B cell (primary cell): ENCODE data around the gene DNPH1. TPM values are rescaled to one million over a fixed set of nuclear protein-coding genes. Genes with fewer than 3 reads are reported as not detected.

ENCODE experiments used
- ATAC-seq: fragments of 200-7000 bp; cut with Tn5 transposase; one replicate; pipeline ENCODE4 v1.10.0; 2021; ENCODE audit warnings: low read depth, mild to moderate bottlenecking, moderate number of reproducible peaks, moderate library complexity
- CTCF ChIA-PET: fragments of 350-600 bp; sonication (Branson Sonifier 250); formaldehyde crosslinking; loops from one replicate; lab custom pipeline; 2021; ENCODE audit warnings: antibody characterized with exemption, inconsistent platforms; lab: Charles Lee
- POLR2A ChIA-PET: fragments of 350-600 bp; sonication (Branson Sonifier 250); formaldehyde crosslinking; loops from one replicate; lab custom pipeline; 2021; ENCODE audit warnings: antibody characterized with exemption; lab: Charles Lee
- DNase-seq: peaks from one replicate; pipeline ENCODE4 v3.0.0; 2013
- H2AFZ ChIP-seq: 2 replicates; pipeline ENCODE4 v1.6.1; 2012; ENCODE audit warnings: mild to moderate bottlenecking, low read depth, low read length; ENCODE audit not compliant: insufficient read depth, poor library complexity, severe bottlenecking
- H3K27ac ChIP-seq, 2 donors: 1 replicate in 1 of 2; 2 replicates in 1 of 2; pipeline ENCODE4 v1.5.1; 2012 to 2013; ENCODE audit warnings: low read length in 2 of 2, mild to moderate bottlenecking in 2 of 2, moderate library complexity in 1 of 2
- H3K27me3 ChIP-seq, 4 experiments: fragments of 200-600 bp in 1 of 4; sonication (generic) in 1 of 4; replicated peaks in 1 of 4; 1 replicate in 2 of 4; 2 replicates in 2 of 4; pipeline versions ENCODE4 v1.6.1 to v1.7.0; 2013 to 2016; ENCODE audit warnings: low read length in 3 of 4, mild to moderate bottlenecking in 2 of 4, mixed read lengths in 1 of 4, moderate library complexity in 1 of 4; ENCODE audit not compliant: insufficient read depth in 4 of 4, control insufficient read depth in 3 of 4; ENCODE audit errors: control extremely low read depth in 1 of 4
- H3K36me3 ChIP-seq, 2 experiments: replicated peaks in 1 of 2; 1 replicate in 1 of 2; 2 replicates in 1 of 2; pipeline versions ENCODE4 v1.6.1 to v1.7.1; 2013; ENCODE audit warnings: low read length in 1 of 2; ENCODE audit not compliant: insufficient read depth in 2 of 2, control insufficient read depth in 1 of 2; ENCODE audit errors: control extremely low read depth in 1 of 2, extremely low read depth in 1 of 2
- H3K4me1 ChIP-seq, 2 donors: fragments of 200-600 bp in 1 of 2; sonication (generic) in 1 of 2; 1 replicate in 1 of 2; 2 replicates in 1 of 2; pipeline versions ENCODE4 v1.5.1 to v1.6.1; 2013 to 2017; ENCODE audit warnings: low read length in 2 of 2; ENCODE audit not compliant: control insufficient read depth in 2 of 2, insufficient read depth in 2 of 2
- H3K4me2 ChIP-seq: replicated peaks from 2 replicates; pipeline ENCODE3; 2012; ENCODE audit warnings: mild to moderate bottlenecking, low read depth, low read length; ENCODE audit not compliant: poor library complexity, severe bottlenecking
- H3K4me3 ChIP-seq, 5 experiments: fragments of 200-600 bp in 1 of 5; sonication (generic) in 1 of 5; 1 replicate in 3 of 5; 2 replicates in 2 of 5; pipeline versions ENCODE4 v1.5.1 to v1.7.0; 2011 to 2016; ENCODE audit warnings: low read length in 4 of 5, mild to moderate bottlenecking in 4 of 5, low read depth in 2 of 5, control low read depth in 1 of 5, moderate library complexity in 1 of 5; ENCODE audit not compliant: insufficient read depth in 1 of 5; ENCODE audit errors: control extremely low read depth in 1 of 5, extremely low read depth in 1 of 5
- H3K79me2 ChIP-seq: fragments of 200-600 bp; sonication (generic); one replicate; pipeline ENCODE4 v1.6.0; 2016; ENCODE audit warnings: low read length; ENCODE audit not compliant: control insufficient read depth, insufficient read depth
- H3K9ac ChIP-seq: fragments of 200-600 bp; sonication (generic); 2 replicates; pipeline ENCODE4 v1.6.1; 2017; ENCODE audit warnings: mild to moderate bottlenecking, low read length, moderate library complexity
- H3K9me3 ChIP-seq, 3 donors: one replicate each; pipeline versions ENCODE4 v1.6.1 to v1.7.1; 2013; ENCODE audit warnings: low read length in 2 of 3; ENCODE audit not compliant: control insufficient read depth in 2 of 3, insufficient read depth in 1 of 3; ENCODE audit errors: control extremely low read depth in 1 of 3
- H4K20me1 ChIP-seq: 2 replicates; pipeline ENCODE4 v1.6.0; 2012; ENCODE audit warnings: mild to moderate bottlenecking, low read length; ENCODE audit not compliant: insufficient read depth, control insufficient read depth, poor library complexity, severe bottlenecking
- H3K27ac Mint-ChIP-seq: one replicate; pipeline ENCODE4 v1.8.0; 2021; ENCODE audit warnings: mixed read lengths
- H3K27me3 Mint-ChIP-seq: one replicate; pipeline ENCODE4 v1.8.0; 2021; ENCODE audit warnings: mixed read lengths
- H3K4me1 Mint-ChIP-seq: one replicate; pipeline ENCODE4 v1.8.0; 2021; ENCODE audit warnings: mixed read lengths
- H3K4me3 Mint-ChIP-seq: one replicate; pipeline ENCODE4 v1.8.0; 2021; ENCODE audit warnings: mixed read lengths
- H3K9me3 Mint-ChIP-seq: one replicate; pipeline ENCODE4 v1.8.0; 2022; ENCODE audit warnings: mixed read lengths; ENCODE audit not compliant: insufficient read depth
- EZH2 ChIP-seq: IDR thresholded peaks from 2 replicates; pipeline ENCODE4 v1.6.1; 2012; ENCODE audit warnings: borderline replicate concordance, low read depth, mild to moderate bottlenecking, moderate library complexity, low read length; ENCODE audit not compliant: insufficient read depth, poor library complexity, severe bottlenecking
- WGBS: methylation state at CpG from one replicate; pipeline ENCODE4 v1.1.5; 2013; ENCODE audit warnings: missing lambda C conversion rate; ENCODE audit not compliant: insufficient coverage; 5-methylcytosine and 5-hydroxymethylcytosine counted together
- intact Hi-C: fragments of 100-400 bp; cut with micrococcal nuclease; formaldehyde crosslinking; loops from one replicate; pipeline ENCODE4 v1.10.0; 2022
- polyA plus RNA-seq: library from polyadenylated mRNA; depleted of rRNA; stranded (reverse); fragments of >200 nt; gene quantifications from 2 replicates; pipeline ENCODE4 v1.2.3, GENCODE V29; 2012
- total RNA-seq, 2 donors: library from RNA; stranded (reverse); fragments of 120-200 nt in 1 of 2; gene quantifications; 1 replicate in 1 of 2; 2 replicates in 1 of 2; pipeline versions ENCODE4 v1.2.3 to v1.2.4, GENCODE V29; 2013 to 2022
- TF ChIP-seq, protein P1 (sequence below): fragments of 200-600 bp; IDR thresholded peaks from one replicate; pipeline ENCODE4 v1.8.0; 2022; ENCODE audit warnings: antibody characterized with exemption, mild to moderate bottlenecking

DNPH1 gene
- total and polyA plus RNA-seq, 2 donors (not counting 1 experiment from before 2014, with no cell fraction given): 29.0 to 52.8 TPM

DNA sequence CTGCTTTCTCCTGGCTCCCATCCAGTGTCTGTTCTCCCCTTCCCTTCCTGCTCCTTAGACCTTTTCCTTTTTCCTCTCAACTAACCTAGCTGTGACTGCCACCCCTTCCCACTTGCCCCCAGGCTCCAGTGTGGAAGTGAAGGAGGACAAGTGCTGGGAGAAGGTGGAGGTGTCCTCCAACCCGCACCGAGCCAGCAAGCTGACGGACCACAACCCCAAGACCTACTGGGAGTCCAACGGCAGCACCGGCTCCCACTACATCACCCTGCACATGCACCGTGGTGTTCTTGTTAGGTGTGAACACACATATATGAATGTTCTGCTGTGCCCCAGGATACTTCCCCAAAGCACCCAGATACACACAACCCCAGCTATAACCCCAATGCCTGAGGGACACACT is 28.7 kb downstream of the DNPH1 start:
- no peak overlapping the region for H3K27ac ChIP-seq
- intact Hi-C loops: no loop called here
- 98% methylated on average over 6 of the region's 6 CpGs for WGBS
- no peak for ATAC-seq
- Mint-ChIP-seq H3K27ac (no peak overlapping the region), H3K9me3 (no peaks in the 10 kb centered on the region), H3K27me3 (no peaks in the 10 kb centered on the region), H3K4me3 (no peak overlapping the region), H3K4me1 (no peaks in the 10 kb centered on the region)
- DNase-seq: no peak
- TF ChIP-seq EZH2: no peak
- TF ChIP-seq, protein P1, sequence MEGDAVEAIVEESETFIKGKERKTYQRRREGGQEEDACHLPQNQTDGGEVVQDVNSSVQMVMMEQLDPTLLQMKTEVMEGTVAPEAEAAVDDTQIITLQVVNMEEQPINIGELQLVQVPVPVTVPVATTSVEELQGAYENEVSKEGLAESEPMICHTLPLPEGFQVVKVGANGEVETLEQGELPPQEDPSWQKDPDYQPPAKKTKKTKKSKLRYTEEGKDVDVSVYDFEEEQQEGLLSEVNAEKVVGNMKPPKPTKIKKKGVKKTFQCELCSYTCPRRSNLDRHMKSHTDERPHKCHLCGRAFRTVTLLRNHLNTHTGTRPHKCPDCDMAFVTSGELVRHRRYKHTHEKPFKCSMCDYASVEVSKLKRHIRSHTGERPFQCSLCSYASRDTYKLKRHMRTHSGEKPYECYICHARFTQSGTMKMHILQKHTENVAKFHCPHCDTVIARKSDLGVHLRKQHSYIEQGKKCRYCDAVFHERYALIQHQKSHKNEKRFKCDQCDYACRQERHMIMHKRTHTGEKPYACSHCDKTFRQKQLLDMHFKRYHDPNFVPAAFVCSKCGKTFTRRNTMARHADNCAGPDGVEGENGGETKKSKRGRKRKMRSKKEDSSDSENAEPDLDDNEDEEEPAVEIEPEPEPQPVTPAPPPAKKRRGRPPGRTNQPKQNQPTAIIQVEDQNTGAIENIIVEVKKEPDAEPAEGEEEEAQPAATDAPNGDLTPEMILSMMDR: no peak
- POLR2A ChIA-PET: no interaction called here
- no peaks in the 10 kb centered on the region for H3K27me3 ChIP-seq
- H4K20me1 ChIP-seq: no peaks in the 10 kb centered on the region
- H3K36me3 ChIP-seq: peaks cover 0 to 52% of the 10 kb centered on the region in 2 experiments
- no peak overlapping the region for H2AFZ ChIP-seq
- H3K4me1 ChIP-seq: no peaks in the 10 kb centered on the region
- no peak overlapping the region for H3K4me3 ChIP-seq
- no peaks in the 10 kb centered on the region for H3K9me3 ChIP-seq
- no peak overlapping the region for H3K9ac ChIP-seq
- H3K79me2 ChIP-seq: no peaks in the 10 kb centered on the region
- no peak overlapping the region for H3K4me2 ChIP-seq
- CTCF ChIA-PET: no interaction called here

DNA sequence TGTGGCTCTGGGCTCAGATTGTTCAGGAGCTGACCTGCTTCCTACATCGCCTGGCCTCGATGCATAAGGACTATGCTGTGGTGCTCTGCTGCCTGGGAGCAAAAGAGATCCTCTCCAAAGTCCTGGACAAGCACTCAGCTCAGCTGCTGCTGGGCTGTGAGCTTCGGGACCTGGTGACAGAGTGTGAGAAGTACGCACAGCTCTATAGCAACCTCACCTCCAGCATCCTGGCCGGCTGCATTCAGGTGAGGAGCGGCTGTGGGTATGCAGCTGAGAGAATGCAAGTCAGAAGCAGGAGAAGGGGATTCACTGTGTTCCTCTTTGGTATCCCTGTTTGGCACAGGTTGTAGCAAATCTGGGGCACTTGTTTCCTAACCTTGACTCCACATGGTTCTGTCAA is 29.4 kb downstream of the DNPH1 start:
- no peaks in the 10 kb centered on the region for H3K9me3 Mint-ChIP-seq
- H4K20me1 ChIP-seq: no peaks in the 10 kb centered on the region
- H3K4me3 Mint-ChIP-seq: no peak overlapping the region
- H3K4me2 ChIP-seq: no peak overlapping the region
- H3K27ac Mint-ChIP-seq: no peak overlapping the region
- DNase-seq (no peak), ATAC-seq (no peak)
- H3K4me1 Mint-ChIP-seq: no peaks in the 10 kb centered on the region
- H3K27ac ChIP-seq: no peak overlapping the region
- H3K9me3 ChIP-seq: no peaks in the 10 kb centered on the region
- TF ChIP-seq, protein P1: no peak
- TF ChIP-seq EZH2: no peak
- no peak overlapping the region for H2AFZ ChIP-seq
- no peaks in the 10 kb centered on the region for H3K4me1 ChIP-seq
- peaks cover 0 to 58% of the 10 kb centered on the region in 2 experiments for H3K36me3 ChIP-seq
- no peaks in the 10 kb centered on the region for H3K27me3 ChIP-seq
- H3K79me2 ChIP-seq: no peaks in the 10 kb centered on the region
- POLR2A ChIA-PET: no interaction called here
- no peaks in the 10 kb centered on the region for H3K27me3 Mint-ChIP-seq
- no peak overlapping the region for H3K4me3 ChIP-seq
- no peak overlapping the region for H3K9ac ChIP-seq
- CTCF ChIA-PET: no interaction called here
- WGBS: 100% methylated on average over 6 of the region's 6 CpGs
- intact Hi-C loops: no loop called here
